Endodermal cell (in vitro differentiated cells): ENCODE data around the gene CDH15. TPM values are rescaled to one million over a fixed set of nuclear protein-coding genes. Genes with fewer than 3 reads are reported as not detected.

Experiments
- DNase-seq: peaks from one replicate; pipeline ENCODE4 v3.0.0-alpha.2; 2017
- H3K27ac ChIP-seq: 2 replicates; pipeline ENCODE4 v1.5.1; 2013; ENCODE audit warnings: mild to moderate bottlenecking, low read depth, low read length, moderate library complexity
- H3K27me3 ChIP-seq: 2 replicates; pipeline ENCODE4 v1.6.1; 2013; ENCODE audit warnings: mild to moderate bottlenecking, low read length, moderate library complexity; ENCODE audit not compliant: insufficient read depth, control insufficient read depth, poor library complexity, severe bottlenecking
- H3K36me3 ChIP-seq: 2 replicates; pipeline ENCODE4 v1.7.0; 2013; ENCODE audit warnings: mild to moderate bottlenecking, low read length, moderate library complexity; ENCODE audit not compliant: control insufficient read depth, insufficient read depth
- H3K4me1 ChIP-seq: one replicate; pipeline ENCODE4 v1.7.0; 2013; ENCODE audit warnings: low read length; ENCODE audit not compliant: control insufficient read depth, insufficient read depth
- H3K4me3 ChIP-seq: 2 replicates; pipeline ENCODE4 v1.5.1; 2013; ENCODE audit warnings: mild to moderate bottlenecking, low read length, moderate library complexity
- H3K9ac ChIP-seq: 2 replicates; pipeline ENCODE4 v1.6.1; 2013; ENCODE audit warnings: mild to moderate bottlenecking, low read length, moderate library complexity; ENCODE audit not compliant: poor library complexity, severe bottlenecking; ENCODE audit errors: extremely low read depth
- H3K9me3 ChIP-seq: 2 replicates; pipeline ENCODE4 v1.6.1; 2013; ENCODE audit warnings: mild to moderate bottlenecking, low read length, moderate library complexity; ENCODE audit not compliant: control insufficient read depth
- H3K27ac Mint-ChIP-seq: 2 replicates; pipeline ENCODE4 v1.8.0; 2020; ENCODE audit warnings: mixed read lengths
- H3K27me3 Mint-ChIP-seq: 2 replicates; pipeline ENCODE4 v1.8.0; 2021; ENCODE audit warnings: mild to moderate bottlenecking, mixed read lengths; ENCODE audit not compliant: insufficient read depth
- H3K36me3 Mint-ChIP-seq: 2 replicates; pipeline ENCODE4 v1.8.0; 2020; ENCODE audit warnings: low read depth, mixed read lengths
- H3K4me1 Mint-ChIP-seq: 2 replicates; pipeline ENCODE4 v1.8.0; 2020; ENCODE audit warnings: mixed read lengths
- H3K4me3 Mint-ChIP-seq: 2 replicates; pipeline ENCODE4 v1.8.0; 2020; ENCODE audit warnings: mild to moderate bottlenecking, moderate library complexity, mixed read lengths
- H3K9me3 Mint-ChIP-seq: 2 replicates; pipeline ENCODE4 v1.8.0; 2020; ENCODE audit warnings: mild to moderate bottlenecking, mixed read lengths
- WGBS, 2 experiments: methylation state at CpG; one replicate each; pipeline versions ENCODE4 v1.1.5 to v1.1.7; 2013; ENCODE audit warnings: missing lambda C conversion rate in 2 of 2, mixed read lengths in 1 of 2; ENCODE audit not compliant: insufficient coverage in 1 of 2, insufficient read length in 1 of 2; 5-methylcytosine and 5-hydroxymethylcytosine counted together
- total RNA-seq, 2 donors: library from RNA; stranded (reverse); fragmentation: NEBNext Ultra II Directional in 1 of 2; extraction: Animal tissue kit (Norgen Biotek cat#: 25700) in 1 of 2; gene quantifications; 2 replicates in 1 of 2; 3 replicates in 1 of 2; pipeline ENCODE4 v1.2.1, GENCODE V29; 2021
- TF ChIP-seq, protein P1 (sequence below): fragments of 200-600 bp; sonication (generic); conservative IDR thresholded peaks from 2 replicates; pipeline ENCODE4 v1.5.0; 2021; ENCODE audit warnings: antibody characterized with exemption, mild to moderate bottlenecking

The CDH15 gene
- total RNA-seq, 2 donors from 2014 or later: 0.11 to 0.15 TPM

DNA sequence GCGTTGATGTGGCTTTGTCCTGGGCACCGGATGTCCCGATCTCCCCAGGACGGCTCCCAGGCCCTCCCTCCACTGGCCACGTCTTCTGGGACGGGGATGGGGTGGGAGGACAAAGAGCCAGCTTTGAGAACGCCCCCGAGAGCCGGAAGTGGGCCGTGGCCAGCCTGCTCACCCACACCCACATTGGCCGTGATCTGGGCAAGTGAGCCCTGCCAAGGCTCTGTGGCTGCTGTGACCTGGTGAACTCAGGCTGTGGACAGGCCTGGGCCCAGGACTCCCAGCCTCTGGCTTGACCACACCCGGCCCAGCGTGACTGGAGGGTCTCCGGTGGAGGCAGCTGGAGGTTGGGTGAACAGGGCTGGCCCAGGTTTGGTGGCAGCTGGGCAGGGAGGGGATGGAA, 3.3 kb downstream of the CDH15 start:
- H3K36me3 Mint-ChIP-seq: no peaks in the 10 kb centered on the region
- no peaks in the 10 kb centered on the region for H3K9me3 ChIP-seq
- peaks cover 4% of the 10 kb centered on the region for H3K4me1 Mint-ChIP-seq
- peaks cover 31% of the 10 kb centered on the region for H3K27me3 ChIP-seq
- no peak overlapping the region for H3K27ac Mint-ChIP-seq
- TF ChIP-seq, protein P1, sequence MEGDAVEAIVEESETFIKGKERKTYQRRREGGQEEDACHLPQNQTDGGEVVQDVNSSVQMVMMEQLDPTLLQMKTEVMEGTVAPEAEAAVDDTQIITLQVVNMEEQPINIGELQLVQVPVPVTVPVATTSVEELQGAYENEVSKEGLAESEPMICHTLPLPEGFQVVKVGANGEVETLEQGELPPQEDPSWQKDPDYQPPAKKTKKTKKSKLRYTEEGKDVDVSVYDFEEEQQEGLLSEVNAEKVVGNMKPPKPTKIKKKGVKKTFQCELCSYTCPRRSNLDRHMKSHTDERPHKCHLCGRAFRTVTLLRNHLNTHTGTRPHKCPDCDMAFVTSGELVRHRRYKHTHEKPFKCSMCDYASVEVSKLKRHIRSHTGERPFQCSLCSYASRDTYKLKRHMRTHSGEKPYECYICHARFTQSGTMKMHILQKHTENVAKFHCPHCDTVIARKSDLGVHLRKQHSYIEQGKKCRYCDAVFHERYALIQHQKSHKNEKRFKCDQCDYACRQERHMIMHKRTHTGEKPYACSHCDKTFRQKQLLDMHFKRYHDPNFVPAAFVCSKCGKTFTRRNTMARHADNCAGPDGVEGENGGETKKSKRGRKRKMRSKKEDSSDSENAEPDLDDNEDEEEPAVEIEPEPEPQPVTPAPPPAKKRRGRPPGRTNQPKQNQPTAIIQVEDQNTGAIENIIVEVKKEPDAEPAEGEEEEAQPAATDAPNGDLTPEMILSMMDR: no peak
- H3K27ac ChIP-seq: no peak overlapping the region
- 77 to 95% methylated on average over 6 to 14 of the region's 14 CpGs for WGBS, 2 experiments
- H3K36me3 ChIP-seq: no peaks in the 10 kb centered on the region
- peaks cover 2% of the 10 kb centered on the region for H3K4me1 ChIP-seq
- H3K4me3 Mint-ChIP-seq: no peak overlapping the region
- no peak overlapping the region for H3K9ac ChIP-seq
- no peak for DNase-seq
- peaks cover 23% of the 10 kb centered on the region for H3K27me3 Mint-ChIP-seq
- no peak overlapping the region for H3K4me3 ChIP-seq
- H3K9me3 Mint-ChIP-seq: no peaks in the 10 kb centered on the region

DNA sequence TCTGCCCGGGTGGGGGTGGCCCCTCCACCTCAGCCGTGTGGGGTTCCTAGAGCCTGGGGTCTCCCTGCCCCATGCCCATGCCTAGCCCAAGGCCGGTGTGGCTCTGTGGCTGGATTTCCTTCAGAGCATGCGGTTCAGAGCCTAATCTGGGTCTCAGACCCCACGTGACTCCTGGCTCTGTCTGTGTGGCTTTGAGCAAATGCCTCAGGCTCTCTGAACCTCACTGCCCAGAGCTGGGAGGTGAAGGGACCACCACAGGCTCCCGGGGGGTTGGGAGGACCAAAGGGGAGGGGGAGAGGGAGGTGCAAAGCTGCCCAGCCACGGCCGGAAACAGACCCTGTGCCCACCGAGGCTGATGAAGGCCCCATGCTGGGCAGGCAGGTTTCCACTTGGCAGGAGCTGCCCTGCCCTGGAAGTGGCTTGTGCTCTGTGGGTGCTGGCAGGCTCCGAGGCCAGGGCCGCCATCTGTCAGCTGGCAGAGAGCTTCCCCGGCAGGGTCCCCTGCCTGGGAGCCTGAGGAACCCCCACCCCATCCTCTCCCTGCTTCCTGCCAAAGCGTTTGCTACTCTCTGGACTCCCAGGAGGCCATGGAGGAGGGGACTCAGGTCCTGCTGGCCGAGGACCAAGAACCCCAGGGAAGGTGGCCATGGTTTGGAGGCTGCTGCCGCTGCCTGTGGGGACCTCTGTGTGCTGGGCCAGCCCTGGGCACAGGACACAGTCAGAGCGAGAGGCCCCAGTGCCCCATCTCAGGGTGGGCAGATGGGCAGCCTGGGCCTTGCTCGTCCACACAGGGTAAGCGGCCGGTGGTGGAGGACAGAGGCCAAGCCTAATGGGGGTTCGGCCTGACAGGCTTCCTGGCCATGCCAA, 4.0 kb downstream of the CDH15 start:
- Mint-ChIP-seq H3K9me3 (no peaks in the 10 kb centered on the region), H3K4me3 (no peak overlapping the region), H3K4me1 (peaks cover 4% of the 10 kb centered on the region), H3K36me3 (no peaks in the 10 kb centered on the region), H3K27ac (no peak overlapping the region), H3K27me3 (peaks cover 16% of the 10 kb centered on the region)
- 86 to 90% methylated on average over 11 to 20 of the region's 20 CpGs for WGBS, 2 experiments
- H3K27ac ChIP-seq: no peak overlapping the region
- no peak overlapping the region for H3K9ac ChIP-seq
- H3K9me3 ChIP-seq: no peaks in the 10 kb centered on the region
- no peaks in the 10 kb centered on the region for H3K36me3 ChIP-seq
- DNase-seq: no peak
- TF ChIP-seq, protein P1: no peak
- no peak overlapping the region for H3K4me3 ChIP-seq
- peaks cover 2% of the 10 kb centered on the region for H3K4me1 ChIP-seq
- peaks cover 24% of the 10 kb centered on the region for H3K27me3 ChIP-seq

DNA sequence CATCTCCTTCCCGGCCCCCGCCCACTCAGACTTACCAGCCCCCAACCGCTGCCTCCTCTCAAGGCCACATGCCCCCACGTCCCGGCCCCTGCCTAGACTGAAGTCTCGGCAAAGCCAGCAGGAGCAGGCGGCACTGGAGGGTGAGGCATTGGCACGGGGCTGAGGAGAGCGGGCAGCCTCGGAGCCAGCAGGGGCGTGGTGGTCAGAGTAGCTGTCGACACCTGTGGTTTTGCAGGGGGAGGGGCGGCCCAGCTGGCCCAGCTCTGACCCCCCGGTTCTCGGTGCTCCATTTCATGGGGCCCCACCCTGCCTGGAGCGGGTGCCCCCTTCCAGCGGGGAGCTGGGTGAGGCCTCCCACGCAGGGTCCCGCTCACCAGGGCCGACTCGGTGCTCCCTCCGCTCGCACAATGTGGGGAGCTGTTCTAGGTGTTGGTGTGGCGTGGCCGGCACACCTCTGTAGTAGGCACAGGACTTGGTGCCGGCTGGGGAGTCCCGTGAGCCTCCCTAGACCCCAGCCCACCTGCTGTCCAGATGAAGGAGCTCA, 4.7 kb downstream of the CDH15 start:
- Mint-ChIP-seq H3K4me3 (no peak overlapping the region), H3K9me3 (no peaks in the 10 kb centered on the region), H3K27ac (no peak overlapping the region), H3K27me3 (peaks cover 12% of the 10 kb centered on the region), H3K36me3 (no peaks in the 10 kb centered on the region), H3K4me1 (no peaks in the 10 kb centered on the region)
- Histone ChIP-seq H3K36me3 (no peaks in the 10 kb centered on the region), H3K9me3 (no peaks in the 10 kb centered on the region), H3K4me1 (peaks cover 2% of the 10 kb centered on the region), H3K9ac (no peak overlapping the region), H3K27me3 (peaks cover 18% of the 10 kb centered on the region), H3K27ac (no peak overlapping the region), H3K4me3 (no peak overlapping the region)
- TF ChIP-seq, protein P1: no peak
- DNase-seq: no peak
- 89 to 95% methylated on average over 20 to 27 of the region's 27 CpGs for WGBS, 2 experiments
